ENCODE data around the gene RNASE4.
A peak's percentile ranks its signal among the peaks of the same experiment; 100 is the strongest.

The RNASE4 gene

DNA sequence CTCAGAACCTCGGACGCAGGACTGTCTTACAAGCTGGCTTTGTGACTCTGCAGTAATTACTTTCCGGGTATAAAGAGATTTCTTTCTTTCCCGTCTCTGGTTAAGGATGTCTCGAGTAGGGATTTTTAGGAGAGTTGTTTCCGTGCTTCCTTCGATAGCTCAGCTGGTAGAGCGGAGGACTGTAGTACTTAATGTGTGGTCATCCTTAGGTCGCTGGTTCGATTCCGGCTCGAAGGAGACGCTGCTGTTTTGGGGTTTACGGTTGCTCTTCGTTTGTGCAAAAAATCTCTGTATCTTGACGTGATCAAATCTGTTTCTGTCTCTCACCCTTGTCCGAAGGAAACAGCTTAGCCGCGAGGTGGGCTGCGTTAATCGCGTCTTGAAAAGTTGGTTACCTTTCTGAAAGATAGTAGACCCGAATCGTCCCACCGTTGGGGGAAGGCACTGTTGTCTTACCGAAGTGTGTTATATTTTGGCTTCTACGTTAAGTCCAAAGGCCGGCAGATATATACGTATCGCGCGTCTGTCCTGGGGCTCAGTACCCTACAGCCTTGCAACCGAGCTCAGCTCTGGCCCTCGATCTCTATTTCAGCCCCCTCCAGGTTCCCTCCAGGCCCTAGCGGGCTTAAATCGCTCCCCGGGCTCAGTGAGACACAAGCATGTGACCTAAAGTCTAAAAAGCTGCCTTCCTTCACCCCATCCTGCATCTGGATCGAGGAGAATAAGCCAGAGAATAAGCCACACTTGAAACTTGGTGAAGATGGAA, 1.1 kb upstream of the RNASE4 start:
- TF ChIP-seq, protein P1, sequence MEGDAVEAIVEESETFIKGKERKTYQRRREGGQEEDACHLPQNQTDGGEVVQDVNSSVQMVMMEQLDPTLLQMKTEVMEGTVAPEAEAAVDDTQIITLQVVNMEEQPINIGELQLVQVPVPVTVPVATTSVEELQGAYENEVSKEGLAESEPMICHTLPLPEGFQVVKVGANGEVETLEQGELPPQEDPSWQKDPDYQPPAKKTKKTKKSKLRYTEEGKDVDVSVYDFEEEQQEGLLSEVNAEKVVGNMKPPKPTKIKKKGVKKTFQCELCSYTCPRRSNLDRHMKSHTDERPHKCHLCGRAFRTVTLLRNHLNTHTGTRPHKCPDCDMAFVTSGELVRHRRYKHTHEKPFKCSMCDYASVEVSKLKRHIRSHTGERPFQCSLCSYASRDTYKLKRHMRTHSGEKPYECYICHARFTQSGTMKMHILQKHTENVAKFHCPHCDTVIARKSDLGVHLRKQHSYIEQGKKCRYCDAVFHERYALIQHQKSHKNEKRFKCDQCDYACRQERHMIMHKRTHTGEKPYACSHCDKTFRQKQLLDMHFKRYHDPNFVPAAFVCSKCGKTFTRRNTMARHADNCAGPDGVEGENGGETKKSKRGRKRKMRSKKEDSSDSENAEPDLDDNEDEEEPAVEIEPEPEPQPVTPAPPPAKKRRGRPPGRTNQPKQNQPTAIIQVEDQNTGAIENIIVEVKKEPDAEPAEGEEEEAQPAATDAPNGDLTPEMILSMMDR (IDR thresholded peaks at IDR 0.05; ENCODE audit: low read depth, low read length) = no peak
- H3K4me3 ChIP-seq (ENCODE audit: low read depth, low read length) = peak overlapping the region; percentile 82

DNA sequence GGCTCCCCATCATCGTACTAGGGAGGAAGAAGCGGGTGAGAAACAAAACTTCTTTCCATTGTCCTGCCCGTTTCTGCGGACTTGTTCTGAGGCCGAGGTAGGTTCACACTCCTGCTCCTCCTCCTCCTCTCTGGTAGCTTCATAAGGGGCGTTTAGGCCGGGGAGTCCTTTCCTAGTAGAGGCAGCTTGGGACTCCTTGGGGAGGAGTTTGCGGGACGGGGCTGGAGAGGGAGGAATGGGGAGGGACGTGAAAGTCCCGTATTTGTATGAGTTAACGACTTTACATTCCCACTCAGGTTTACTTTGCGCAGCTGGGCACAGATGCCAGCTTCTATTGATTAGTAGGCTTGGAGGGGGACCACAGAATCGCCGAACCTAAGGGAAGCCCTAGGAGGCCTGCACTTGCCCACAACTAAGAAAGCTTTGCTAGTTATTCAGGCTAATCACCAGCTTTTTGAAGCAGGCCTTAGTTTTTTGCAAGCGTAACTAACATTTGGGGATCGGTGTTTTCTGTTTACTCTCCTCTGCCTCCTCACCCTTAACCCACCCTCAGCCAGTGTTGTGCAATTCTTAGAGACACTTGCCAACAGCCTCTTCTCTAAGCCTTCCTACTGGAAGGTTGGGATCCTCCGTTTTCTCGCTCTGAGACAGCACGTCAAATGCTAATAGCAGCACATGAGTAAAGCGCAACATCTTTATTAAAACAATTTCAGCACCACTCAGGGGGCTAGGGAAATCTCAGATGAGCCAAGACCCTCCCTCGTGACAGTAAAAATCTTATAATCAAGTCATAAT, 499 bp downstream of the RNASE4 start:
- TF ChIP-seq, protein P1 (IDR thresholded peaks at IDR 0.05; ENCODE audit: low read depth, low read length) = no peak
- H3K4me3 ChIP-seq (ENCODE audit: low read depth, low read length) = peak overlapping the region; percentile 82

DNA sequence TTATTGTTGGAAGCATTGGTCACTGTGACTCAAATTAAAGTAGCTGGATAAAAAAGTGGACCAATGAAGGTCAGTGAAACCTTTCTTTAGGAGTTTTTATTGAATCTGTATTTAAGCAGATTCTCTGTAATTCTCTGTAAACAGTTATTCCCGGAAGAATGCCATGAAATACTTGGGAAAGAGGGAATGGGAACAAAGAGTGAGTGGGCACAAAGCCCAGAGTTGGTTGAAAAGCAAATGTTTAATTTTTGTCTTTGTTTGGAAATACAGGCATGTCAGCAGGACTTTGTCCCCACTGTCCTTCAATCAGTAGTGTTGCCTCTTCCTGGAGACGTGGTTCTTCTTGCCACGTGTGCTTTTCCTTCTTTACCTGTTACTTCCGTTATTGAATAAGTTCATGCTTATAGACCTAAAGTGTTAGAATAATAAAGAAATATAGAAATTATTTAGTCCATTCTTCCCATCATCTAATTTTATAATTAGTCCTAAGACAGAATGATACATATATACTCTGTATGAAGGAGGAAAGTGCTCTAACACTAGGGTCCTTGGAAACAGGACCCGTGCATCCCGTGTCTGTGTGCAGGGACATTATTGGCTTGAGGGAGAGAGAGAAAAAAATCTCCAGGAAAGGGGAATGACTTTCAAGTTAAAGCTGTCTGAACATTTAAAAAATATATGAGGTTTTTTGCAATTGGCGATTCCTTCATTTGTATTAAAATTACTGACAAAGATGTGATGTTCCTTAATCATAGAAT, 2.2 kb downstream of the RNASE4 start:
- TF ChIP-seq, protein P1 (IDR thresholded peaks at IDR 0.05; ENCODE audit: low read depth, low read length) = no peak
- no peak overlapping the region for H3K4me3 ChIP-seq (ENCODE audit: low read depth, low read length)

DNA sequence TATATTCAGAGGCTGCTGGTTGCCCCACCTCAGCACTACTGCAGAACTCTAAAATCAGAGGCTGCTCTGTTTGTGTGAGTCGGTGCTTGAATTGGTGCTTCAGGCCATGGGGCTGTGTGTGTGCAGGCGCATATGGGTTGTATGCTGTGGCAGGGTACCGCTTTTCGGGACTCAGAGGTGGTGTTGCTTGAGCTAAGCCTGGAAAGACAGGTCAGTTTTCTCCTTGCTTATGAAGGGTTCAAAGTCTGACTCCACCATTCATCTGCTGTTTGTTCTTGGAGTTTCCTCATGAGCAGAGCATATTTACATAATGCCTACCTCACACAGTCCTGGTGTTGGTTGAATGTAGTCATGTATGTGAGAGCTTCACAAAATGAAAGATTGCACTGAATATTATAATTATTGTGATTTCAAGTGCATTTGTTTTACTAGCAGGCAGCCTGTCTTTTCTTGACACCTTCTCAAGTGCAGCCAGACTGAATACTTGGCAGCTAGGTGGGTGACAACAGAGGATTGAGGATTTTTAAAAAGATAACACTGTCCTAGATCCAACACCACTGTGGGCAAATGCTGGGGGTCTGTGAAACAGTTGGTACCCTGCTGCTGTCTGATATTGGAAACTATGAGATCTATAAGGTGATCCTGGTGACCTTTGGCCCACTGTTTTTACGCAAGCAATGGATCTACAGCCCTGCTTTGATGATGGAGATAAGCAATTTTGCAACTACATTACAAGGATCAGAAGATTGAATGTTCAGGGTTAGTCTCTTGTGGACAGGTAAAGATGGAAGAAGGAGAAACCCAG, 3.2 kb downstream of the RNASE4 start:
- H3K4me3 ChIP-seq (ENCODE audit: low read depth, low read length) = no peak overlapping the region
- TF ChIP-seq, protein P1 (IDR thresholded peaks at IDR 0.05; ENCODE audit: low read depth, low read length) = no peak

DNA sequence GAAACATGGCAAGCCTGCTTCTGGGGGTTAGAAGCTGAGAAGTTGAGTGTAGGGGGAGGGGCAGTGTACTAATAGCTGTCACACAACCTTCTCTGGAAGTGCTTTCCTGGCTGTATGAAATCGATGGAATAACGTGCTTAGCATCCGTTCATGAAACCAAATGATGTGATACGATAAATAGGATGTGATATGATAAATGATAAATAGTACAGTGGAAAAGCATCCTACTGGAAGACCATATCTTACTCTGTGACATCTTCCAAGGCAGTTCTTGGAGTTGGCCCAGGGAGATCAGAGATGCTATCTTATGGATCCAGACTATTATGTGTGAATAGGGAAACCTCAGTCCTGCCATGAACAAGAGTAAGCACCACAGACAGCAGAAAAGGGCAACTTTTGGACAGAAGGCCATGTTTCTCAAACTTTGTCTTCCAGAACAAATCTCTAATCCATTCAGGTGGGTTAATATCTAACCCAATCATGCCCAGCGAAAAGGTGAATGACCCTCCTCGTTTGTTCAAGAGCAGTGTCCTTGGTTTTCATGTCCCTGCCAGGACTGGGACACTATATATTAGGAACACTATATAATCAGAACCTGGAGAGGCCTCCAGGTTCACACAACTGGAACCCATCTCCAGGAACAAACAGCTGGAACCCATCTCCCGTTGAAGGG, 3.9 kb downstream of the RNASE4 start, which contains the start of gene ANG:
Gene ANG, plus strand, starts transcription at position 598 of the 673 bp plus-strand sequence. CDS start 4,801 bp downstream, outside the sequence.
- H3K4me3 ChIP-seq (ENCODE audit: low read depth, low read length) = no peak within 1 kb of the TSS
- TF ChIP-seq, protein P1 (IDR thresholded peaks at IDR 0.05; ENCODE audit: low read depth, low read length) = no peak

Measured in WI38 (cell line).